ENCODE data around the gene EML6. TPM values are rescaled to one million over a fixed set of nuclear protein-coding genes. Genes with fewer than 3 reads are reported as not detected.
A peak's percentile ranks its signal among the peaks of the same experiment; 100 is the strongest.

Gene EML6
- total RNA-seq, 1 experiment from 2014 or later, result 0.34 TPM

- no peak for DNase-seq (ENCODE audit: low read depth)
These were observed 16.8 kb upstream of the EML6 start for GRCh38 chr2:54706622-54707021.

GRCh38 chr2:54708584-54709335, 14.7 kb upstream of the EML6 start:
- no peak for DNase-seq (ENCODE audit: low read depth)

GRCh38 chr2:54709336-54709809, 14.1 kb upstream of the EML6 start:
- DNase-seq (ENCODE audit: low read depth), result no peak

GRCh38 chr2:54710216-54710615, 13.2 kb upstream of the EML6 start:
- DNase-seq (ENCODE audit: low read depth), result no peak

GRCh38 chr2:54712516-54712915, 10.9 kb upstream of the EML6 start:
- DNase-seq (ENCODE audit: low read depth), result no peak

- no peak for DNase-seq (ENCODE audit: low read depth)
These were observed 8.5 kb upstream of the EML6 start for GRCh38 chr2:54714996-54715395.

- no peak for DNase-seq (ENCODE audit: low read depth)
These were observed 7.1 kb upstream of the EML6 start for GRCh38 chr2:54716375-54716774.

- DNase-seq (ENCODE audit: low read depth), result no peak
These were observed 2.9 kb upstream of the EML6 start for GRCh38 chr2:54720563-54720962.

GRCh38 chr2:54722641-54723040, 821 bp upstream of the EML6 start:
- DNase-seq (ENCODE audit: low read depth), result peak; percentile 63

- DNase-seq (ENCODE audit: low read depth), result peak; percentile 25
These were observed 616 bp downstream of the EML6 start for GRCh38 chr2:54723996-54724559.

GRCh38 chr2:54724560-54725342, 1.3 kb downstream of the EML6 start:
- DNase-seq (ENCODE audit: low read depth), result no peak

GRCh38 chr2:54725343-54726099, 2.1 kb downstream of the EML6 start:
- DNase-seq (ENCODE audit: low read depth), result peak; percentile 43

GRCh38 chr2:54726431-54726830, 3.0 kb downstream of the EML6 start:
- DNase-seq (ENCODE audit: low read depth), result no peak

- no peak for DNase-seq (ENCODE audit: low read depth)
These were observed 3.5 kb downstream of the EML6 start for GRCh38 chr2:54726940-54727339.

GRCh38 chr2:54728669-54729120, 5.2 kb downstream of the EML6 start:
- DNase-seq (ENCODE audit: low read depth), result peak; percentile 94

- no peak for DNase-seq (ENCODE audit: low read depth)
These were observed 12.2 kb downstream of the EML6 start for GRCh38 chr2:54735636-54736035.

- no peak for DNase-seq (ENCODE audit: low read depth)
These were observed 14.8 kb downstream of the EML6 start for GRCh38 chr2:54738281-54738680.

- DNase-seq (ENCODE audit: low read depth), result no peak
These were observed 16.9 kb downstream of the EML6 start for GRCh38 chr2:54740333-54740732.

GRCh38 chr2:54741250-54741649, 17.8 kb downstream of the EML6 start:
- DNase-seq (ENCODE audit: low read depth), result peak; percentile 37

GRCh38 chr2:54750040-54750439, 26.6 kb downstream of the EML6 start:
- no peak for DNase-seq (ENCODE audit: low read depth)

GRCh38 chr2:54752439-54752838, 29.0 kb downstream of the EML6 start:
- DNase-seq (ENCODE audit: low read depth), result no peak
